ENCODE data around the gene LST1.
"Not testable (repeated sequence)": the region's sequence is repeated elsewhere in the genome, so short reads cannot be mapped to it uniquely, and the experiment has no call there.

The LST1 gene

DNA sequence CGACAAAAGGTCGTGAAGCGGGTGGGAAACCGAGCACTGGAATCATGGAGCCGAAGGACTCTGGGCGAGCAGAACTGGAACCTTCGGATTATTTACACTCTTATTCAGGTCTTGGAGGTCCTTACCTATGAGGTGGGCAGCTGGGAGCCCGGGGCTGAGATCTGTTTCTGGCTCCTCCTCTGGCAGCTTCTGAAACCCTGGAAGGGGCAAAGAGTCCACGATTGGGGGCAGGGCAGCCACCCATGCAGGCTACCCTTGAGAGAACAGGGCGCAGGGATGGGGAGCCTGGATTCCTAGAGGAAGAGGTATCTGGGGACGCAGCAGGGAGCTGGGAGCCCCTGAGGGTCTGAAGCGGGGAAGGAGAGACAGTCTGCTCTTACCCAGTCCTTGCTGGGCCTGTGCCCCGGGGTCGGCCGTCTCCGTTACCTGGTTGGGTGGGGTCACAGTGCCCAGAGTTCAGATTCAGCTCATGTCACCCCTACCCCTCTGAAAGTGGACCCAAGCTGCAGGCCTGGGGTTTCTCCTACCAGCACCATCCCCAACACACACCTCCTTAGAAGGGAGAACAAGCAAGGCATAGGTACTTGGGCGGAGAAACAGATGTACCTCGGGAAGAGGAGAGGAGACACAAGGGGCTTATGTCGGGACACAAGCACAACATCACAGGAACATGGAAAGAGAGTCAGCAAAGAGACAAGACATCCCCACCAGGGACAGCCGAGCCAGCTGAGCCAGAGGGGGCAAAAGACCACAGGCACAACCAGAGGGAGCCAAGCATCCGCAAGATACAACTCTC is 4.4 kb upstream of the LST1 start:
- DNase-seq: no peak

DNA sequence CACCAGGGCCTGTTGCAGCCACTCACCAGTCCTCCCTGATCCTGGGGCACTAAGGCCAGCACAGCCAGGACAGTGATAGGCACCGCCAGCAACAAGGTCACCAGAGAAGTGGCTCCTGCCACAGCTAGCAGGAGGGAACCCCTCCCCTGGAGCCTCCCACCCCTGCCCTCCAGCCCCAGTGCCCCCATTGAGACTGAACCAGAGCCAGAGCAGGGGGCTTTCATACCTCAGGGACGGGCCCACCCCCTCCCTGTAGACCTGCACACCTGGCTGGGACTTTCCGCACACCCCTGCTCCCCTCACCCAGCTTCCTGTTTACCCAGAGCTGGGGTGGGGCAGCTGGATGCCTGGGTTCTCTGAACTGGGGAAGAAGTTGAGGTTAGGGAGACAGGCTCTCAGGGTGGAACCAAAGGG is 3.8 kb upstream of the LST1 start, which contains the start of gene LTB:
LTB (minus strand) TSS at position 195 of the 414 bp plus-strand sequence; CDS start at position 188, 7 bp downstream.
- DNase-seq: no peak

DNA sequence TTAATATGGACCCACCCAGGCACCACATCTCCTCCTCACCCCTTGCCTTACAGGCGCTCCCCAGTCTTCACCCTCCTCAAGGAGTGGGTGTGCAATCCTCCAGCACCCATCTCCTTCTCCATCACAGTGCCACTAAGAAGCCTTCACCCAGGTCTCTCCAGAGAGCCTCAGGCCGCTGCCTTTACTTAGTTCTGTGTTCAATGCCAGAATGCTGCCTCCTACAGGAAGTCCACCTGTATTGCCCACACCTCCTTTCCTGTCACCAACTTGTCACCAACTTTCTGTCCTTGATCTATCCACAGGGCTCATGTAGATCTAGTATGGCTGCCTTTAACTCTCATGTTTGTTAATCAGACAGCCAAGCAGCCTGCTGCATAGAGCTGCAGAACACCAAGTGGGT is 586 bp upstream of the LST1 start:
- DNase-seq: no peak

DNA sequence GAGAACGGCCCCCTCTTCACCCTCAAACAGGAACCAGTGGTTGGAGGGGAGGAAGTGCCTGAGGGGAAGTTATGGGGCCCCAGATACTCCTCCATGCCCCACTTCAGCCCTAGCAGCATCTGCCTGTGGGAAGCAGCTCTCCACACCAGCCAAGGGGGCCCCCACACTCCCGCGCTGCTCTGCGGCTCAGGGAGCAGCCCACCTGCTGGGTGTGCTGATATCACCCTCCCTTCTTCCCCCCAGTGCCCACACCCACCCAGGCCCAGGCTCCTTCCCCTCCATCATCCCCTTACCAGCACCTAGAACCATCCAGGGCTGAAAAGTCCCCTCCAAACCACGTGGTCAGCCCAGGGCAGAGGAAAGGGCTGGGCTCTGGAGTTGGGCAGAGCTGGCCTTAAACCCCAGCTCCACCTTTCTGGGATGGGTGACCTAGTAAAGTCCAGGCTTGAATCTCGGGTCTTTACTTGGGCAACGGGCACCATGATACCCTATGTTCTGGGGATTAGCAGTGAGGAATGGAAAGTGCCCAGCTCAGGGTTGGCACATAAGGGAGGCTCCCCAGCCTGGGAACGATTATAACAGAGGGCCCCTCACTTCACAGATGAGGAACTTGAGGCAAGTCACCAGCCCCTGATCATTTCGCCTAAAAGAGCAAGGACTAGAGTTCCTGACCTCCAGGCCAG is 663 bp downstream of the LST1 start:
- DNase-seq: no peak

DNA sequence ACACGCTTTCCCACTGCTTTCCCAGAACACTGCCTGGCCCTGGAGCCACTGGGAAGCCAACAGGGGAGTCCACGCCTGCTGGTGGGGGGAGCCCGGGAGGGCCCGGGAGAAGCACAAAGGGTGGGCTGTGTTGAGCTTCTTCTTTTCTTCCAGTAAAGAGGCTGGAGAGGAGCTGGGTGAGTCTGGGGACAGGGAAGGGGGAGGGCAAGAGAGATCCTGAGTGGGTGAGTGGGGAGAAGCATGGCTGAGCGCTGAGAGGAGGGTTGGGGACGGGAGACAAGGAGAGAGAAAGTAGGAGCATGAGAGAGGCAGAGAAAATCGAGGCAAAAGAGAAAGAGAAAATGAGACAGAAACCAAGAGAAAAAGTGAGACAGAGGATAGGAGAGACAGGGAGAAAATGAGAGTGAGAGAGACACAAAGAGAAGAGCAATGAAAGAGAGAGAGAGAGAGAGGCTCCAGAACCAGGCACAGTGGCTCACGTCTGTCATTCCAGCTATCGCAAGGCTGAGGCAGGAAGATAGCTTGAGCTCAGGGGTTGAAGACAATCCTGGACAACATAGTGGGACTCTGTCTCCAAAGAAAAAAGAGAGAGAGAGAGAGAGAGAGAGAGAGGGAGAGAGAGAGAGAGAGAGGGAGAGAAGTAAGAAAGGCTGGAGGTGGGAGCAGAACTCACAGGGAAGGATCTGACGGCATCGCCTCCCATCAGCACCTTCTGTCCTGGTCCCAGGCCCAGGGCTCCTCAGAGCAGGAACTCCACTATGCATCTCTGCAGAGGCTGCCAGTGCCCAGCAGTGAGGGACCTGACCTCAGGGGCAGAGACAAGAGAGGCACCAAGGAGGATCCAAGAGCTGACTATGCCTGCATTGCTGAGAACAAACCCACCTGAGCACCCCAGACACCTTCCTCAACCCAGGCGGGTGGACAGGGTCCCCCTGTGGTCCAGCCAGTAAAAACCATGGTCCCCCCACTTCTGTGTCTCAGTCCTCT is 2.0 kb downstream of the LST1 start:
- no peak for DNase-seq

DNA sequence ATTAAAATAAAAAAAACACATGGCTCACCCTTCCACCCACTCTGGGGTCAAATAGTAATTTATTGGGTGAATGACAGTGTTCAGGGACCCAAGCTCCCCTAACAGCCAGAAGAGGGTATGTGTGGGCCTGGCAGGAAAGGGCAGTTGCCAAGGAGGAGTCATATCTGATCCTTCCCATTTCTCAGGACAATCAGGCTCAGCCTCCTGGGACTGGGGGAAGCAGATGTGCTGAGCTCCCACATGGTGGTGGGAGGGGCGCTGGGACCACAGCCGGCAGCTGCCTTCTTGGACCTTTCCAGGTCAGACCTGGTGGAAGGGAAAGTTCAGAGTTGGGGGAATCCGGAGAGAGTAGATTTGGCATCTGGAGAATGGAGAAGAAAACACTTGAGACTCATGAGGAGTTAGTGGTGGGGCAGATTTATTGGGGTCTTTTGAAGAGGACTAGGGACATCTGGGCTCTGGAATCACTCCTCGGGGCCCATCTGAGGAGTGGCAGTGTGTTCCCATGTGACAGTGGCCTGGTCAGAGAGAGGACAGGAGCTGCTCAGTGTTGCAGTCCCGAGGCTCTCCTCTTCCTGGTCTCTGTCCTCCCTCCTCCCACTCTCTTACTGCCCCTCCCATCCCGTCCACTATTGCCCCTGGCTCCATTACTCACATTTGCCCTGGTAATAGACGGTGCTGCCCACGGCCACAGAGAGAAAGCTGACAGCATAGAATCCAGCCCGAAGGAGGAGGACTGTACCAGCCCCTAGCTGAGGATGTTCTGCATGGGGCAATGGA is 3.0 kb downstream of the LST1 start:
- DNase-seq: no peak

DNA sequence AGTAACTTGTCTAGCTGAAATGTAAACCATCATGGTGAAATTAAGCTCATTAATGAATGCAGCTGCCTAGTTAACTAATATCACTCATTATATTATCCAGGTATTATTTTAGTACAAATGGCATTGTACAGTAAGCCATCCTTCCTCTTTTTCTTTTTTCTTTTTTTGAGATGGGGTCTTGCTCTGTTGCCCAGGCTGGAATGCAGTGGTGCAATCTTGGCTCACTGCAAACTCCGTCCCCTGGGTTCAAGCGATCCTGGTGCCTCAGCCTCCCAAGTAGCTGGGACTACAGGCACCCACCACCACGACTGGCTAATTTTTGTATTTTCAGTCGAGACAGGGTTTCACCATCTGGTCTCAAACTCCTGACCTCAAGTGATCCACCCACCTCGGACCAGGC is 4.6 kb downstream of the LST1 start:
- not testable (repeated sequence) for DNase-seq

DNA sequence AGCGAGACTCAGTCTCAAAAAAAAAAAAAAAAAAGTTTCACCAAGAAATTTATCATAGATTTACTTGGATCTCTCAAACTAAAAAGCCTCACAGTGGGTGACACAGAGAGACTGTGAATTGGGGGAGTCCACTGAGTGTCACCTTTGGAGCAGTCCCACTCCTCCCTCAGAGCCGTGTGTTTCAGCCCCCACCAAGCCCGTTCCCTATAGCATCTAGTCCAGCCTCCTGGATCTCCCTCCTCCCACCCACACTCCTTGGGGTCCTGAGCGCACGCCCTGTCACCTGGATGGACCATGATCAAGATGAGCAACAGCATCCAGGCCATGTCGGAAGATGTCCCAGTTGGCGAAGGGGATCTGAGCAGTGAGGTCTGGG is 6.3 kb downstream of the LST1 start:
- DNase-seq: no peak

DNA sequence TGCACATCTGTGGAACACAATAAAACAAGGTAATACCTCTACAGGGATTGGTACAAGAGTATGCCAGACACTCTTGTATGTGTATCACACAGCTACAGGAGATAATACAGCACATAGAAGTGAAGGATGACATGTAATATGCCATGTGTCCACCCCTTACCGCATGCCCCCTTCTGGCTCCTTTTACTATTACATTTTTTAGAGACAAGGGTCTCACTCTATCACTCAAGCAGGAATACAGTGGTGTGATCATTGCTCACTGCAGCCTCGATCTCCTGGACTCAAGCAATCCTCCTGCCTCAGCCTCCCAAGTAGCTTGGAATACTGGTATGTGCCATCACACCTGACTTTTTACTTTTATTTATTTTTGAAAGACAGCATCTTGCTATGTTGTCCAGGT is 10.9 kb downstream of the LST1 start:
- DNase-seq: no peak

DNA sequence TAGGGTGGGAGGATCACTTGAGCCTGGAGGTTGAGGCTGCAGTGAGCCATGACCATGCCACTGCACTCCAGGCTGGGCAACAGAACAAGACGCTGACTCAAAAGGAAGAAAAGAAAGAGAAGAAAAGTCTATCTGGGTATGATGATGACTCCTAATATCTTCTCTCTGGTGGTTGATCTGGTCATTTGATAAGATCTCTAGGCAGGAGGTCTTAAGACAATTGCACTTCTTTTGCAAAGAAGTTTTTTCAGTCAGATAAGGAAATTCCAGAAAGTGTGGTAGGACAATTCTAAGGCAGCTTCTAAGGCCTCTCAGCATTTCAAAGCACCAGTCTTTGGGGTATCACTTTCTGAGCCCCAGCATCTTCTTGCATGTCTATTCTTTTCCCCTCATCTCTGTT is 21.2 kb downstream of the LST1 start:
- no peak for DNase-seq

DNA sequence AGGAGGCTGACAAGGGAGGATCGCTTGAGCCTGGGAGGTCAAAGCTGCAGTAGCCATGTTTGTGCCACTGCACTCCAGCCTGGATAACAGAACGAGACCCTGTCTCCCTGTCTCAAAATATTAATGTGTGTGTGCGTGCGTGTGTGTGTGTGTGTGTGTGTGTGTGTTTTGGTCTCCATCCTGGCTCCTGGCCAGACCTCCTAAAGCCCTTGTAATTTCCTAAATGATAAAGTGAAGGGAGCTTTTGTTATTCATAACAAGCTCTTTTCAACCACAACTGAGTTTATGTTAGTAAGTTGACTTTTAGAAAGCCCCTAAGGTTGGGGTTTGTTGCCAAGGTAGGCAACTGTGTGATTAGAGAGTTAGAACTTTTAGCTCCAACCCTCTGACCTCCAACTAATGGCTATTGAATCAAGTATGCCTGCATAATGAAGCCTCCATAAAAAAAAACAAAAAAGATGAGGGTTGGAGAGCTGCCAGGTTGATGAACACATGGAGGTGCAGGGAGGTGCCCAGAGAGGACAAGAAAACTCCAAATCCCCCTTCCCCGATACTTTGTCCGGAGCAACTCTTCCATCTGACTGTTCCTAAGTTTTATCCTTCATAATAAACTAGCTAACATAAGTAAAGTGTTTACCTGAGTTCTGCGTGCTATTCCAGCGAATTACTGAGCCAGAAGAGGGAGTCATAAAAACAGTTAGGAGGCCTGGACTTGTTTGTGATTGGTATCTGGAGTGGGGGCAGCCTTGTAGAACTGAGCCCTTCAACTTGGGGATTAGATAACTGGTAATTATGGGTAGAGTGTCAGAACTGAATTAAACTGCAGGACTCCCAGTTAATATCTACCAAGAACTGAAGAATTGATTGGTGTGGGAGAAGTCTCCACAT is 23.7 kb downstream of the LST1 start:
- DNase-seq: no peak

DNA sequence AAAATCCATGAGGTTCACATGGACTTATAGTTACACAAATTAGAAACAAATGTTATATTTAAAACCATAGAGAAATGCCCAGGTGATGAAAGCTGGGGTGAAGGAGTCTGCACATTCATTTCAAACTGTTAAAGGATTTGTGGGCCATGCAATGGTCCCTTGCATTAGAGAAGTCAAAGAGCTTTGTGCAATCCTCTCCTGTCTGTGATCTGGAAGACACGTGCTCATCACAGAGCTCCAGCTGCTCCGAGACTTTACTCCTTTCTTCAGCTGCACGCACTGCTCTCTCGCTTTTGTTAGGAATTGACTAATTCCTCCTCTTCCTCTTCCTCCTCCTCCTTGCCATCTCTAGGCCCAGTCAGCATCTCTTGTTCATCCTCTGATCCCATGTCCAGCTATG is 24.9 kb downstream of the LST1 start:
- DNase-seq: no peak

DNA sequence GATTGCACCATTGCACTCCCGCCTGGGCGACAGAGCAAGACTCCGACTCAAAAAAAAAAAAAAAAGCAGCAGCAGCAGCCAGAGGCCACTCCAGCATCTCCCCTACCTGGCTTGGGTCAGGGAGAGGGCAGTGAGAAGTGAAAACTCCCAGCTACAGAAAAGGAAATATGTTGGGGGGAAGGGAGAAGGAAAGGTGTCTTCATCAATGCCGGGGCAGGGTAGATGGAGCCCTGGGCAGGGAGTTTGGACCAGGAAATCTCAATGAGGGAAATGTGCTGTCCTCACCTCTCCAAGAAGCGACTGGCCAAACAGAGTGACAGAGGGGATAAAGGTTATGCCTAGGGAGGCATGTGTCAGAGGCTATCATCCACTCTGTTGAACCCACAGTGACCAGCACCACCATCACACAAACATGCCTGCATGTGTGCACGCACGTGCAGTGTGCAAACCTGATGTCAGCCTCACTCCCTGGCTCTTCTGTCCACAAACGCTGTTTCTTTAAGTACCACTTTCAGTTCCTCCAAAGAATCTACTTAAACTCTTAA is 28.1 kb downstream of the LST1 start:
- no peak for DNase-seq

DNA sequence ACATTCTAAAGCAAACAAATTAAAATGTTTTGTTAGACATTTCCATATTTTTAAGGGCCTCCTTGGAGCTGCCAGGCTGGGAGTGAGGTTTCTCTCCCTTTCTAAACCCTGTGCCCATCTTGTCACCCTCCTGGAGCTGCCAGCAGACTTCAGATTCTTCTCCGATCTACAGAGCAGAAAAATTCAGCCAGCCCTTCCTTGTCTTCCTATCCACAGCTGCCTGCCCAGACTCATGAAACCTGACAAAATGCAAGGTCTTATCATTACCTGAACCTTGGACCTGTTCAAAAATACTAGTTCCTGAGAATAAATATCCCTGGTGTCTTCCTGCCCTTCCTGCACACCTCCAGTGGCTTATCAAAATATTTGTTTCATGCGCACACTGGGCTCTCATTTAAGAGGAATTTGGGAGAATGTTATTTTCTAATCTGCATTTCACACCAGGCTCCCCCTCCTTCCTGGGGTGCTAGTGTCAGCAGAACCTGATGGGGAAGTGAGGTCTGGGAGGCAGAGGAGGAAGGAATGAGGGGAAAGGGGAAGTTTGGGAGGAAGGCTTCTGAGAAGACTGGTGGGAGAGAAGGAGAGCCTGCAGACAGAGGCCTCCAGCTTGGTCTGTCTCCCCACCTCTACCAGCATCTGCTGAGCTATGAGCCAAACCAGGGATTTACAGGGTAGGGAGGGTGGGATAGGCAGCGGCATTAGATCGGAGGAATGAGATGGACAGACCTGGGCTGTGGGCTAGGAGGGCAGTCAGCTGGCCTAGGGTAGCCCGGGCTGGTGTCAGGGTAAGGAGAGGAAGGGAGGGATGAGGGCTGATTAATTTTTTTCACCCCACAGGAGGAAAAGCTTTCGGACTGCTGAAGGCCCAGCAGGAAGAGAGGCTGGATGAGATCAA is 28.9 kb downstream of the LST1 start, which contains the start of gene AIF1:
AIF1 (plus strand) TSS at position 551 of the 895 bp plus-strand sequence; CDS start at position 647, 96 bp downstream.
- no peak for DNase-seq

DNA sequence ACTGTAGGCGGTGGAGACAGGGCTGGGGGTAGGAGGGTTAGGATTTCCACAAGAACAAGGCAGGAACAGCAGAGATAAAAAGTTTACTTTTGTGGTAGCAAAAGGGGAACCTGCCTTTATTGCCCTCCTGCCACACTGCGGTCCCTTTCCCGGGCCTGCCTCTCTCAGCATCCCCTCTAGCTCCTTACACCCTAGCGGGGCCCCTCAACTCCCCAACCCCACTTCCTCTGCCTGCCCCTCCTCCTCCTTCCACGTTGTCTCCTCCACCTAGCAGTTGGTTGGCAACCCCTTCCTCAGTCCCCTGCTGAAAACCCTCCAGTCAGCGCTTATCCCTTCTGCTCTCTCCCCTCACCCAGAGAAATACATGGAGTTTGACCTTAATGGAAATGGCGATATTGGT is 29.7 kb downstream of the LST1 start:
- DNase-seq: no peak

DNA sequence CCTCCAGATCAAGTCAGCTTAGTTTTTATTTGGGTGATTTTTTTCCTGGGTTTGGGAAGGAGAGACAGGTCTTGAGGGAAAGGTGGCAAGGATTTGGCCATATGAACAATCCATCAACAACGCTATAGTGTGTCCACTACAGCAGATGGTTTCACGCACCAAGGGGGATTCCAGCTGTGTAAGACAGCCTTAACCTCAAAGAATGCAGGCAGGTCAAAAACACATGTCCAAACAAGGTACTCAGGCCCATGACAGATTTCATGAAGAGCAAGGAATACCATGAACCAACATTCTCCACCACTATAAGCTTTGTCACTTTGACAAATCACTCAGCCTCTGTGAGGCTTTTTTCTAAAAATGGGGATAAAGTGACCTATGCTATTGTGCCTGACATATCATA is 30.9 kb downstream of the LST1 start:
- DNase-seq: no peak

DNA sequence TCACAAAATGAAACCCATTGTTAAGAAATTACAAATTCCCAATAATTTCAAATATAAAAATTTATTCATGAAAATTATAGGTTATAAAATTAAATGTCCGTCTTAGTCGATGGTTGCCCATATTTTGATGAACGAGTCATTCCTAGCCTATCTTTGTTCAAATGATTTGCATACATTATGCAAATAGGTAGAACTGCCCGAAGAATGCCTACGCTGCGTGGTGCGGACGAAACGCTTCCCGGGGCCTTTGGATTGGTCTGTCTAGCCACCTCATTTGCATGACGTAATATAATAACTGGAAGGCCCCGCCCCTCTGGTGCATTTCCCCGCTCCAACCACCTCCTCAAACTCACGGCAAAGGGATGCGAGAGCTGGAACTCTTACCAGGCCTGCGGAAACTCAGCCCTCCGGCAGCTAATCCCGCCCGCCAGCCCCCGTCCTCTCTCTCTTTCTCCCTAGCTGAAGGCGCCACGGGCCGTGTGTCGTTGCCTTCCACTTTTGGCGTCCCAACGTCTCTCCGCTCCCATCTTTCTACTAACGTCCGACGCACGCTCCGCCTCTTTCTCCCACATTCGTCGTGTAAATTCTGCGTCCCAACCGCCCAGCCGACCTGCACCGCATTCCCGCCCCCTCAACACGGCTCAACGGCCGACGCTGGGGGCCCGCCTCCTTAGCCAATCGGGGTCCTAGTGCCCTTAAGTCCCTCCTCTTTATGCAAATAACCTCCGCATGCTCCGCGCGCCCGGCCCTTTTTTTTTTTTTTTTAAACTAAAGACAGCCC is 33.9 kb downstream of the LST1 start:
- DNase-seq: no peak

DNA sequence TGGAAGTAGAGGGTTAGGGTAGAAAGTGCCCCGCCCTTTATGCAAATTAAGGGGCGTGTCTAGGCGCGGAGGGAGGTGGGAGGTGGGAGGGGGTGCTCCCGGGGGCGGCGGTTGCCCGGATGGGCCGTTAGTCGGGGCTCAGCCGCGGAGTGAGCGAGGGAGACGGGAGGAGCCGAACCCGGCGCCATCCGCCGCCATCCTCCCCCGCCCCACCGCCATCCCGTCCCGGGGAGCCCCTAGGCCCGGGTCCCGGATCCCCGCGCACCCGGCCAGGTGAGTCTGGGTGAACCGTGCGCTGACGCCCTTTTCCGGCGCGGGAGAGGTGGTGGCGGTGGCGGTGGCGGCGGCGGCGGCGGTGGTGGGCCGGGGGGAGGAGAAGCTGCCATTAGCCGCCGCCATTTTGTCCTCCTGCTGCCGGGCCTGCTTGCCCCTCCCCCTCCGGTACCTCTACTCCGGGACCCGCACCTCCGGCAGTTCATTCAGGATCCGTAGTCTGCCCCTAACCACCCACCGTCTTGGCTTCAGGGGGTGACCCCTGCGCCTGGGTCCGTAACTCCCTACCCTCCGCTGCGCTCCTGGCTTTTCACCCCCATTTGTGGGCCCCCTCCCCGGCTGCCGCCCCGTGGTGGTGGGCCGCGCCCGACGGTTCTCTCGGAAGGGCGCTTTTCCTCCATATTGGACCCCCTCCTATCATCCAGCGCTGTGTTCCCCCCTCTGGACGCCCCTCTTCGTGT is 34.7 kb downstream of the LST1 start, which contains the start of gene PRRC2A:
PRRC2A (plus strand) TSS at position 130 of the 734 bp plus-strand sequence. CDS start 2,075 bp downstream, outside the sequence.
- peak; percentile 35 for DNase-seq
